BLaER1 treated with 17β-estradiol and CSF1 and Interleukin-3, amounts not matched to agents 10 nM and 100 nM (cell line): ENCODE results near the gene FAS.

Experiments used
- H3K27ac ChIP-seq, 11 experiments: shearing (Covaris generic); formaldehyde crosslinking; 2 replicates each; pipeline ENCODE4 v1.8.1; 2022
- H3K27me3 ChIP-seq, 11 experiments: shearing (Covaris generic); formaldehyde crosslinking; 2 replicates each; pipeline ENCODE4 v1.8.1; 2022
- H3K36me3 ChIP-seq, 11 experiments: shearing (Covaris generic); formaldehyde crosslinking; 2 replicates each; pipeline ENCODE4 v1.8.1; 2022
- H3K4me1 ChIP-seq, 10 experiments: shearing (Covaris generic); formaldehyde crosslinking; 2 replicates each; pipeline ENCODE4 v1.8.1; 2022
- H3K4me2 ChIP-seq, 11 experiments: shearing (Covaris generic); formaldehyde crosslinking; 2 replicates each; pipeline ENCODE4 v1.8.1; 2022
- H3K4me3 ChIP-seq, 10 experiments: shearing (Covaris generic); formaldehyde crosslinking; 2 replicates each; pipeline ENCODE4 v1.8.1; 2022
- H3K9ac ChIP-seq, 11 experiments: shearing (Covaris generic); formaldehyde crosslinking; 2 replicates each; pipeline ENCODE4 v1.8.1; 2022
- H3K9me3 ChIP-seq, 11 experiments: shearing (Covaris generic); formaldehyde crosslinking; replicated peaks in 1 of 11; 2 replicates each; pipeline ENCODE4 v1.8.1; 2022
- H4K20me1 ChIP-seq, 11 experiments: shearing (Covaris generic); formaldehyde crosslinking; 2 replicates each; pipeline ENCODE4 v1.8.1; 2022
- Cebpa-rat ChIP-seq, 11 experiments: shearing (Covaris generic); IDR thresholded peaks; 2 replicates each; pipeline ENCODE4 v1.8.1; 2022

The FAS gene

DNA sequence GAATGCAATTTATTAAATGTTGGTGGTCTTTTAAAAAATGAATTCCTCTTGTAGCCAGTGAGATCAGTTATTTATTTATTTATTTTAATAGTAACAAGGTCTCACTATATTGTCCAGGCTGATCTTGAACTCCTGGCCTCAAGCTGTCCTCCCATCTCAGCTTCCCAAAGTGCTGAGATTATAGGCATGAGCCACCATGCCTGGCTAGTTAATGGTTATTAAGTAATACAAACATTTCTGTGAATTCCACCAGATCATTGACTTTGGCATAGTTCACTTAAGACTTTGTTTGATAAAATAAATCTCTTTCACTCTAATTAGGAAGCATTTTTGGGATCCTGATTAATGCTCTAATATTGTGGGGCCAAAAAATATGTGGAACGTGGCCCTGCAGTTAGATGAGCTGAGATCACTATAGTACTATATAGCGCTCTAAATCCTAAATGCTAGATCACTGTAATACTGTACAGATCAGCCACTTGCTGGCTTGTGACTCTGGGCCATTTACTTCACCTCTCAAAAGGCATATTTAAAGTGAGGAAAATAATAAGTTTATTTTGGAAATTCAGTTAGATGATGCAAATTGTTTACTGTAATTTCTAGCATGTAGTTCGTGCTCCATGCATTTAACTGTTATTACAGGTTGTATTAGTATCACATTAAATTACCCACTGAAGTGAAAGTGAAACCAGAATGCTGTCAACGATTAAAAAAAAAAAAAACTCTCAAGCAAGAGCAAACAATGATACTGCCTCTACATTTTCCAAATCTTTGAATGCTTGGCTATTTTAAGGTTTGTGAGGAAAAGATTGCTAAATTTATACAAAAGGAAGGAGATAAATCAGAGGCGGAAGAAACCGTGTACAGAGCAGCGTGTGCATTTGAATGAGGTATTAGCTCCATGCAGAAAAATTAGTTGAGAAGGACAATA lies 15.9 kb upstream of the FAS start:
- H3K27me3 ChIP-seq = no peaks in the 10 kb centered on the region
- no peaks in the 10 kb centered on the region for H3K9me3 ChIP-seq
- no peaks in the 10 kb centered on the region for H3K36me3 ChIP-seq
- peaks cover 9 to 27% (median 16%) of the 10 kb centered on the region in 10 experiments; a peak in 17 of 20 replicates for H3K4me1 ChIP-seq
- peaks cover 0 to 18% (median 0%) of the 10 kb centered on the region in 11 experiments; a peak in 4 of 22 replicates for H4K20me1 ChIP-seq
- H3K27ac ChIP-seq = peak overlapping the region; percentile 4 to 69 (median 55); a peak in 18 of 22 replicates
- TF ChIP-seq Cebpa-rat (IDR thresholded peaks at IDR 0.05) = no peak
- peak overlapping the region; percentile 59 to 86 (median 70) for H3K4me2 ChIP-seq
- peak overlapping the region; percentile 43 to 68 (median 56); a peak in 19 of 20 replicates for H3K4me3 ChIP-seq
- peak overlapping the region; percentile 36 to 73 (median 67); a peak in 20 of 22 replicates for H3K9ac ChIP-seq

DNA sequence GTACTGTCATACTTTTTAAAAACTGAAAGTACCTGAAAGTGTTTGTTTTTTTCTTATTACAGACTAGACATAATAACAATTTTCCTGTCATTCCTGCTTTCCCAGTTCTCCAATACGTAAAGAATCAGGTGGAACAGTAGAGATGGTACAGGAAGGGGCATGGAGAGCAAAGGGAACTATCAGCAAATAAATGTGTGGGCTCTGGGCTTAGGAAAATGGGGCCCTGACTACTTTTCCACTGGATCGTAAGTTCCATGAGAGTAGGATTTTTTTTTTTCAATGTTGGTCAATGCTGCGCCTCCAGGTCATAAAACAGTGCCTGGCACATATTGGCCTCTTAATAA lies 15.2 kb upstream of the FAS start:
- Histone ChIP-seq H3K4me1 (peaks cover 9 to 29% (median 16%) of the 10 kb centered on the region in 10 experiments; a peak in 17 of 20 replicates), H3K36me3 (no peaks in the 10 kb centered on the region), H3K9me3 (no peaks in the 10 kb centered on the region), H3K27me3 (no peaks in the 10 kb centered on the region), H3K9ac (peak overlapping the region; percentile 36 to 73 (median 67); a peak in 20 of 22 replicates), H4K20me1 (peaks cover 0 to 24% (median 0%) of the 10 kb centered on the region in 11 experiments; a peak in 4 of 22 replicates), H3K4me3 (peak overlapping the region; percentile 43 to 68 (median 56); a peak in 19 of 20 replicates), H3K27ac (peak overlapping the region; percentile 4 to 69 (median 55); a peak in 17 of 22 replicates), H3K4me2 (peak overlapping the region; percentile 59 to 86 (median 70))
- no peak for TF ChIP-seq Cebpa-rat (IDR thresholded peaks at IDR 0.05)

DNA sequence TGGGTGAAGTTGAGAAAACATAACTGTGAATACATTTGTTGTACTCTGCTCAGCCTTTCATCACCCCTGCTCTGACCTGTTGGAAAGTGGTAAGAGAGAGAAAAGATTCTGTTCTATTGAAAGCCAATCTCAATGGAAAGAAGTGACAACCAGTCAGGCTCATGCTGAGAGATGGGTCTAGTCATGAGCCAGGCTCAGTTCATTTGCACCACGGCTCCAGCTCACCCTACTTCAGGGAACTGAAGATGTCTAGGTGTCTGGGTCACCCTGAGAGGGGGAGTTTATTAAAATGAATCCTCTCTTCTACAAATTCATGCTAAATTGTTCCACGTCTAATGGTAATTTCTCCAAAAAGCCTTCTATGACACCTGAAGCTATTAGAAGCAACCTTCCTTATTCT lies 12.1 kb upstream of the FAS start:
- Histone ChIP-seq H3K9me3 (no peaks in the 10 kb centered on the region), H3K27ac (no peak overlapping the region), H3K4me2 (peak overlapping the region in 2 of 11 experiments; percentile 48 to 75; a peak in 2 of 22 replicates)

DNA sequence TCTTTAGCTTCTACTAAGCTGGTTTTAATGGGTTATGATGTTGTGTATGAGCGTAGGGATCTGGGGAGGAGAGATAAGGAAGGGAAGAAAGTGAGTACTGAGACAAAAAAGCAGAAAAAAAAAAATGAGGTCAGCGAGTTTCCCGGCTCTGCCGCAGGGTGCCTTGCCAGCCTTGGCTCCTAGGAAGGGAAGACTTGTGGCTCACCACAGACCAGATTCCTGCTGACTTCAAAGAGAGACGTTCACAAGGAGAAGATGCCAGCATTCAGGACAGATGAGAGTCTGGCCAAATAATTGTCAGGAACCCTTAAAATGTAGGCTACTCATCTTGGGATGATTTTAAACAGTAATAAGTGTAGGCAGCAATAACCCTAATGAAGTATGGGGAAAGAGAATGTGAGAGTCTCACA lies 11.4 kb upstream of the FAS start:
- H4K20me1 ChIP-seq = peaks cover 0 to 34% (median 0%) of the 10 kb centered on the region in 11 experiments; a peak in 4 of 22 replicates
- no peak overlapping the region for H3K4me3 ChIP-seq
- H3K4me1 ChIP-seq = peaks cover 9 to 29% (median 16%) of the 10 kb centered on the region in 10 experiments; a peak in 17 of 20 replicates
- H3K27ac ChIP-seq = no peak overlapping the region
- 0 out of 22 replicates have a peak overlapping the region, but pooled peaks of 1 of the 11 experiments have one; percentile 1 for H3K9ac ChIP-seq
- H3K27me3 ChIP-seq = 0 out of 22 replicates have a peak, but pooled peaks cover 0 to 3% (median 0%) of the 10 kb centered on the region in 11 experiments
- H3K4me2 ChIP-seq = peak overlapping the region in 8 of 11 experiments; percentile 16 to 75 (median 40); a peak in 11 of 22 replicates
- H3K36me3 ChIP-seq = peaks cover 0 to 33% (median 0%) of the 10 kb centered on the region in 11 experiments; a peak in 2 of 22 replicates
- no peak for TF ChIP-seq Cebpa-rat (IDR thresholded peaks at IDR 0.05)
- H3K9me3 ChIP-seq = no peaks in the 10 kb centered on the region

More for the DNA sequence above, 12.1 kb upstream of the FAS start:
- Histone ChIP-seq H3K4me3 (no peak overlapping the region), H3K36me3 (peaks cover 0 to 26% (median 0%) of the 10 kb centered on the region in 11 experiments; a peak in 2 of 22 replicates), H3K27me3 (0 out of 22 replicates have a peak, but pooled peaks cover 0 to 3% (median 0%) of the 10 kb centered on the region in 11 experiments), H4K20me1 (peaks cover 0 to 34% (median 0%) of the 10 kb centered on the region in 11 experiments; a peak in 4 of 22 replicates), H3K4me1 (peaks cover 9 to 29% (median 16%) of the 10 kb centered on the region in 10 experiments; a peak in 17 of 20 replicates), H3K9ac (no peak overlapping the region)
- no peak for TF ChIP-seq Cebpa-rat (IDR thresholded peaks at IDR 0.05)

DNA sequence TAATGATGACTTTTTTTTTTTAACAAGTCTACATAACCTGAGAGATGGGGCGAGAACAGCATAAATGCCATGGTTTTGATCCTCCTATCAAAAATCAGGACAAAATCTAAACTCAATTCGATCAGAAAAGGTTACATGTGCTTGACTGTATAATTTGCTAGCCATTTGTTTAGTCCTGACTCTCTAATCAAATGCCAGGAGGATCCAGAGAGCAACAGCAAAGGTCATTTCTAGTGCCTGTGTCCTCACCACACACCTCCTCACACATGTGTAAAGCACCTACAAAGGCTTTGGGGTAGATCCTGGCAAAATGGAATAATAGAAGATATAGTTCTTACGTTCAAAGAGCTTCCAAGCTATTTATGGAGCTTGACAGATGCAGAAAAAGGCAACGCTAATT lies 11.0 kb upstream of the FAS start:
- peaks cover 0 to 34% (median 0%) of the 10 kb centered on the region in 11 experiments; a peak in 4 of 22 replicates for H4K20me1 ChIP-seq
- H3K4me1 ChIP-seq = peaks cover 8 to 27% (median 16%) of the 10 kb centered on the region in 10 experiments; a peak in 17 of 20 replicates
- no peaks in the 10 kb centered on the region for H3K9me3 ChIP-seq
- peaks cover 0 to 37% (median 0%) of the 10 kb centered on the region in 11 experiments; a peak in 2 of 22 replicates for H3K36me3 ChIP-seq
- H3K9ac ChIP-seq = no peak overlapping the region
- H3K27me3 ChIP-seq = 0 out of 22 replicates have a peak, but pooled peaks cover 0 to 3% (median 0%) of the 10 kb centered on the region in 11 experiments
- peak overlapping the region in 4 of 11 experiments; percentile 16 to 75 (median 52); a peak in 6 of 22 replicates for H3K4me2 ChIP-seq
- TF ChIP-seq Cebpa-rat (IDR thresholded peaks at IDR 0.05) = no peak
- H3K4me3 ChIP-seq = no peak overlapping the region
- H3K27ac ChIP-seq = no peak overlapping the region

DNA sequence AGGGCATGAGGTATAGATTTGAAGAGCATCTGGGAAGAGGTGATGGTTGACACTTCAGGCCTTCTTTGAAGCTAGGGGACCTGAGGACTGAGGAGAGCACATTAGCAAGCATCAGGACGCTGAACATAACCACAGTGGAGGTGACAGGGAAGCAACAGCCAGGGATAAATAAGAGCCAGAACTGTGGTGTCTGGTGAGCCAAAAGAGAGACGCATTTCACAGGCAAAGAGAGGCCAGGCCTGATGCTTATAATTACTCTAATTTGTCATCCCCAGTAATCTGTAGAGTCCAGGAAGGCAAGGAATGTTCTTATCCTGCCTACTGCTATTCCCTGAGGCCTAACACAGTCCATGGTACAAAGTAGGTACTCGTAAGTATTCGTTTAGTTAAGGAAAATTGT lies 10.4 kb upstream of the FAS start:
- Histone ChIP-seq H3K9ac (no peak overlapping the region), H3K27ac (no peak overlapping the region), H3K9me3 (no peaks in the 10 kb centered on the region), H3K4me1 (peaks cover 5 to 22% (median 12%) of the 10 kb centered on the region in 10 experiments; a peak in 17 of 20 replicates), H3K27me3 (0 out of 22 replicates have a peak, but pooled peaks cover 0 to 3% (median 0%) of the 10 kb centered on the region in 11 experiments), H3K4me2 (no peak overlapping the region), H3K36me3 (peaks cover 0 to 43% (median 0%) of the 10 kb centered on the region in 11 experiments; a peak in 2 of 22 replicates), H4K20me1 (peaks cover 0 to 37% (median 0%) of the 10 kb centered on the region in 11 experiments; a peak in 4 of 22 replicates), H3K4me3 (no peak overlapping the region)
- TF ChIP-seq Cebpa-rat (IDR thresholded peaks at IDR 0.05) = no peak

DNA sequence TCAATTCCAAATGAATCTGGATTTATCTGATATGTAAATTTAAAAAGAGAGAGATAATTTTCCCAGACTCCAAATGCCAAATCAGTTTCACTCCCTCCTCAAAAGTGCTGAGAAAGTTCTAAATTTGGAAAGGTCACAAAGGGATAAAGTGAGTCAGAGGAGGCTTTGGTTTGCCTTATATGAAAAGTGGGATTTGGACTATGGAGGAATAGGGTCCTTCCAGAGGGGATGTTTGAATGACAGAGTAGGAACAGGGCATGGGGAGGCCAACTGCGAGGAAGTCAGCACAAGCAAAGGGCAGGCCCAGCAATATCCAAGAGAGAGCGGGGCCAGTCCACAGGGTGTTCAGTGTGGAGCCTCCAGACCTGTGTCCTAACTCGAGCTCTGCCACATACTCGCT lies 9.8 kb upstream of the FAS start:
- H3K4me3 ChIP-seq = no peak overlapping the region
- no peaks in the 10 kb centered on the region for H3K9me3 ChIP-seq
- H3K36me3 ChIP-seq = peaks cover 0 to 43% (median 0%) of the 10 kb centered on the region in 11 experiments; a peak in 2 of 22 replicates
- no peak for TF ChIP-seq Cebpa-rat (IDR thresholded peaks at IDR 0.05)
- no peak overlapping the region for H3K9ac ChIP-seq
- no peak overlapping the region for H3K4me2 ChIP-seq
- H4K20me1 ChIP-seq = peaks cover 0 to 37% (median 0%) of the 10 kb centered on the region in 11 experiments; a peak in 4 of 22 replicates
- H3K27ac ChIP-seq = no peak overlapping the region
- H3K27me3 ChIP-seq = 0 out of 22 replicates have a peak, but pooled peaks cover 0 to 3% (median 0%) of the 10 kb centered on the region in 11 experiments
- peaks cover 0 to 17% (median 8%) of the 10 kb centered on the region in 10 experiments; a peak in 13 of 20 replicates for H3K4me1 ChIP-seq

DNA sequence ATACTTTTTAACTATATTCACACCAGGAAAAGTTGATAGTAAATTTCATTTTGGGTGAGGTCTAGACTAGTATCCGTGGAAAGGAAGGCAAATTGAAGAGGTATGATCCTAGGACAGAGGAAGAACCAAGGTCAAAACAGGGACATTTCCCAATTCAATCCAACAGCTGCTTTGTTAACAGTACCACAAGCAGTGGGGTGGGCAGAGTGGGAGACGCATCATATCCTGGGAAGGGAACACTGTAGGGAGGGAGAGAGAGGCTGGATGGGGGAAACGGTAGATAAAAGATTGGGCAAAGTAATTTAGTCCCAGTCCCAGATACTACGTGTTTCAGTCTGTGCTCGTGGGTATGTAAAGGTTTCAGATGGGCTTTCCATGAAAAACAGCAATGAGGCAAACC lies 9.2 kb upstream of the FAS start:
- H3K27ac ChIP-seq = no peak overlapping the region

More for the DNA sequence above, 9.2 kb upstream of the FAS start:
- no peak overlapping the region for H3K9ac ChIP-seq
- peaks cover 0 to 17% (median 10%) of the 10 kb centered on the region in 10 experiments; a peak in 13 of 20 replicates for H3K4me1 ChIP-seq
- 0 out of 22 replicates have a peak, but pooled peaks cover 0 to 3% (median 0%) of the 10 kb centered on the region in 11 experiments for H3K27me3 ChIP-seq
- peaks cover 0 to 4% (median 2%) of the 10 kb centered on the region in 11 experiments; a peak in 12 of 22 replicates for H3K9me3 ChIP-seq
- no peak overlapping the region for H3K4me2 ChIP-seq
- H4K20me1 ChIP-seq = peaks cover 0 to 35% (median 0%) of the 10 kb centered on the region in 11 experiments; a peak in 4 of 22 replicates
- H3K4me3 ChIP-seq = no peak overlapping the region
- TF ChIP-seq Cebpa-rat (IDR thresholded peaks at IDR 0.05) = no peak
- peaks cover 0 to 43% (median 0%) of the 10 kb centered on the region in 11 experiments; a peak in 2 of 22 replicates for H3K36me3 ChIP-seq
